ENCODE results near the gene ERCC3.

DNA sequence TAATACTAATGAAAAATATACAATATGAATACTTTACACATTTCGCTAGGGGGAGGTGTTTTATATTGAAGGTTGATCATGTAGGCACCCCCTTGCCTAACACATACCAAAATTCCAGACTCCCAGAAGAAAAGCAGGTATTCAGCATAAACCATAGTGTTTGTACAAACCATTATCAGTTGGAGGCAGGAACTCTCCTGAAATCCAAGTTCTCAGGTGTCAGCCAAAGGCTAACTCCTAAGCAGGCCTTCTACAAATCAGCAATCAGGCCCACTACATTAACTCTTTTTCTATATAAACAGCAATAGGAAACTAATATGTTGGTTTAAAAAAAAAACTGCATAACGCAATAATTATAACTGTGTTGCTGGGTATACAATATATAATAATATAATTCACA is 49.3 kb upstream of the ERCC3 start:
- TF ChIP-seq, protein P1, sequence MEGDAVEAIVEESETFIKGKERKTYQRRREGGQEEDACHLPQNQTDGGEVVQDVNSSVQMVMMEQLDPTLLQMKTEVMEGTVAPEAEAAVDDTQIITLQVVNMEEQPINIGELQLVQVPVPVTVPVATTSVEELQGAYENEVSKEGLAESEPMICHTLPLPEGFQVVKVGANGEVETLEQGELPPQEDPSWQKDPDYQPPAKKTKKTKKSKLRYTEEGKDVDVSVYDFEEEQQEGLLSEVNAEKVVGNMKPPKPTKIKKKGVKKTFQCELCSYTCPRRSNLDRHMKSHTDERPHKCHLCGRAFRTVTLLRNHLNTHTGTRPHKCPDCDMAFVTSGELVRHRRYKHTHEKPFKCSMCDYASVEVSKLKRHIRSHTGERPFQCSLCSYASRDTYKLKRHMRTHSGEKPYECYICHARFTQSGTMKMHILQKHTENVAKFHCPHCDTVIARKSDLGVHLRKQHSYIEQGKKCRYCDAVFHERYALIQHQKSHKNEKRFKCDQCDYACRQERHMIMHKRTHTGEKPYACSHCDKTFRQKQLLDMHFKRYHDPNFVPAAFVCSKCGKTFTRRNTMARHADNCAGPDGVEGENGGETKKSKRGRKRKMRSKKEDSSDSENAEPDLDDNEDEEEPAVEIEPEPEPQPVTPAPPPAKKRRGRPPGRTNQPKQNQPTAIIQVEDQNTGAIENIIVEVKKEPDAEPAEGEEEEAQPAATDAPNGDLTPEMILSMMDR (IDR thresholded peaks at IDR 0.05) = no peak
- no peak for TF ChIP-seq POLR2A (IDR thresholded peaks at IDR 0.05)
- no peak for TF ChIP-seq POLR2AphosphoS5 (IDR thresholded peaks at IDR 0.05)
